NCI-H2196 (cell line): ENCODE measurements around the gene SOAT2.

ENCODE experiments used
- DNase-seq: peaks from one replicate; lab custom pipeline; 2025; ENCODE audit not compliant: unreplicated experiment; lab: John Stamatoyannopoulos, UW

The SOAT2 gene

GRCh38 chr12:53102883-53103807, at the start of gene SOAT2:
TSS of gene SOAT2 (plus strand) at chr12:53103486. CDS start at chr12:53103578, 92 bp downstream.
- DNase-seq, result no peak

- DNase-seq, result peak; percentile 96
Observed at GRCh38 chr12:53054112-53054878, 49.0 kb upstream of the SOAT2 start.

- no peak for DNase-seq
Observed at GRCh38 chr12:53055471-53056266, 47.6 kb upstream of the SOAT2 start.

- no peak for DNase-seq
Observed at GRCh38 chr12:53056296-53056695, 47.0 kb upstream of the SOAT2 start.

GRCh38 chr12:53056901-53057300, 46.4 kb upstream of the SOAT2 start:
- no peak for DNase-seq

- DNase-seq, result no peak
Observed at GRCh38 chr12:53057816-53058500, 45.3 kb upstream of the SOAT2 start.

GRCh38 chr12:53058674-53059433, 44.4 kb upstream of the SOAT2 start:
- no peak for DNase-seq

- DNase-seq, result no peak
Observed at GRCh38 chr12:53059434-53060063, 43.7 kb upstream of the SOAT2 start.

- no peak for DNase-seq
Observed at GRCh38 chr12:53060064-53060720, 43.1 kb upstream of the SOAT2 start.

GRCh38 chr12:53060721-53061276, 42.5 kb upstream of the SOAT2 start:
- peak; percentile 75 for DNase-seq

- DNase-seq, result peak; percentile 95
Observed at GRCh38 chr12:53061404-53062010, 41.8 kb upstream of the SOAT2 start.

GRCh38 chr12:53062011-53062961, 41.0 kb upstream of the SOAT2 start:
- DNase-seq, result no peak

GRCh38 chr12:53062977-53063707, 40.1 kb upstream of the SOAT2 start:
- DNase-seq, result no peak

- DNase-seq, result peak; percentile 35
Observed at GRCh38 chr12:53063708-53064612, 39.3 kb upstream of the SOAT2 start.
